NCI-H187 (cell line): ENCODE data around the gene CMC4.

Source experiments
- DNase-seq, 2 experiments: peaks; one replicate each; lab custom pipeline; 2025; lab: John Stamatoyannopoulos, UW

The CMC4 gene

GRCh38 chrX:155053656-155054055 lies 17.3 kb downstream of the CMC4 start:
- DNase-seq = no peak

- no peak for DNase-seq
These were observed 18.0 kb downstream of the CMC4 start for GRCh38 chrX:155052738-155053498.

GRCh38 chrX:155048977-155049619 lies 21.8 kb downstream of the CMC4 start:
- no peak for DNase-seq

- DNase-seq = no peak
These were observed 24.0 kb downstream of the CMC4 start for GRCh38 chrX:155046811-155047528.

DNA sequence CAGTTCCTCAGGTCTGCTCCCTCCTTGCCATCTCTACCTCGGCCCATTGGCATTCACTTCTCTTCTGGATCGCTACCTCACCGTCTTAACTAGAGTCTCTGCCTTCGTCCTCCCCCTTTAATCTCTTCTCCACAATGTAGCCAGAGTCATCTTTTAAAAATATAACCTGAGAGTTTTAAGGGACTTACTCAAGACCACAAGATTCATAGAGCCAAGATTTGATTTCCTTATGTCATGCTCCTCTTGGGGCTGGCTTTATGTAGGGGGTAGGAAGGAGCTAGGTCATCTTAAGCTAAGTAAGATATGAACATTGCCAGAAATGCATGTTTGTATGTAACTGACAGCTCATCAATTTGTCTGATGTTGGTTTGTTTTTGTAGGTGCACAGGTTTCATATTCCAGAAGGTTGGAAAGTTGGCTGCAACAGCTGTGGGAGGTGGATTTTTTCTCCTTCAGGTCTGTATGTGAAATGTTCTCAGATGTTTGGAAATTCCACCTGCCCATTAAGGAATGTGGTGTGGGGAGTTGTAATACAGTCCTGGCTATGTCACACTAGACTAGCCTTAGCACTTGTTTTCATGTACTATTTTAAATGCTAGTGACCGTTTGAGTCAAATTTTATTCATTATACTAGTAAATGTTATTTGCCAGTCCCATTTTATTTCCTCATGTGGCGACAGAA lies 24.7 kb downstream of the CMC4 start:
- no peak for DNase-seq

- DNase-seq = no peak
These were observed 35.2 kb downstream of the CMC4 start for GRCh38 chrX:155035688-155036087.

DNA sequence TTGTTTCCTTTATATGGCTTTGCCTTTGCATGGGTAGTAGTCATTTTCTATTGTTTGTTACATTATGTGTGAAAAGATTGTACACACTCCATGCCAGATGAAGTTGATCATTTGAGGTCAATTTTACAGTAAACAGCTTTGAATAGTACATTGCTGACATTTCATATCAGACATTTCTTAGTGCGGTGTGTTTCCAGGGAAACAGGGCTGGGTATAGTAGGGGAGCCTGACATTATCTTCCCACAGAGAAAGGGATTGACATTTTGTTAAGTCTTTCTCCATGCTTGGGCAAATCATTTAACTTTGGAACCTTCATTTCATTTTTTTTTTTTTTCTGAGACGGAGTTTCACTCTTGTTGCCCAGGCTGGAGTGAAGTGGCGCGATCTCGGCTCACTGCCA lies 39.3 kb downstream of the CMC4 start:
- no peak for DNase-seq

GRCh38 chrX:155028877-155029291 lies 42.1 kb downstream of the CMC4 start:
- DNase-seq = no peak

DNA sequence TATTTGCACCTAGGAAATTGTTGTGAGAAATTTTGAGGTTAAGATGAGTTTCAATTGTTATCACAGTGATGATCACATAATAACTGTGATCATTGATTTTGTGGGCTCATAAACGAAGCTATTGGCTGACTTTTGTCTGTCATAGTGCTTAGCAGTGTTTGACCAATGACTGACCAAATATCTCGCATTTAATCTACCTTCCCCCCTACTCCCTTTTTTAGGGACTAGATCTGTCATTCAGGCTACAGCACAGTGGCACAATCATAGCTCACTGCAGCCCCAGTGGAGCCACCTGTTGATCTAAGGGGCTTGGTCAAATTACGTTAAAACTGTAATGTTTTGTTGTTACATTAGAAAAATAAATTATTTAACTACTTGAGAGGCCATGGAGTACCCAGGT lies 42.8 kb downstream of the CMC4 start:
- DNase-seq = no peak

DNA sequence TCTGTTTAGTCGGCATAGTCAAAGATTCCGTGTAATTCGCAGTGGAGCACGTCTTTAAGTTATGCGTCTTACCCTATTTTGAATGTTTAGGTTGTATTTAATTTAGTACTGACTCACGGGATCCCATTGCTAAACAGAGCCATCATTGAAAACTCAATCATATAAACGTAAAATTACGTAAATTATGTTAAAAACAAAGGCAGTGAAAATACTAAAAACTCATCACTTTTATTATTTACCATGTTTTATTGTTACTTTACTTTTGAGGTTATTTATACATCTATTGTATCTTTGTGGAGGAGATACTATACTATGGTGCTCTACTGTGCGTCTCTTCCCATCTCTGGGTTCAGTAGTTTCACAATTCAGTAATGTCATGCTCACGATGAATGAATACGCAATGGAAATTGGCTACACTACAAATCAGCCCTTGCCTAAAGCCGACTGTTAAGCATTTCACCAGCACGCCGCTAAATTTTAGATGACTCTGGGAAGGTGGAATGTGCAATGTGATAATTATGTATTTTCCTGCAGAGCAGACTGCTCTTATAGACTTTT lies 43.3 kb downstream of the CMC4 start:
- DNase-seq = peak in 1 of 2 experiments; percentile 54

- DNase-seq = peak; percentile 94 to 96
These were observed 44.0 kb downstream of the CMC4 start, which contains the start of gene FUNDC2 for GRCh38 chrX:155026727-155027508. Gene FUNDC2 (plus strand): TSS chrX:155026844. CDS start chrX:155026939, 95 bp downstream.

DNA sequence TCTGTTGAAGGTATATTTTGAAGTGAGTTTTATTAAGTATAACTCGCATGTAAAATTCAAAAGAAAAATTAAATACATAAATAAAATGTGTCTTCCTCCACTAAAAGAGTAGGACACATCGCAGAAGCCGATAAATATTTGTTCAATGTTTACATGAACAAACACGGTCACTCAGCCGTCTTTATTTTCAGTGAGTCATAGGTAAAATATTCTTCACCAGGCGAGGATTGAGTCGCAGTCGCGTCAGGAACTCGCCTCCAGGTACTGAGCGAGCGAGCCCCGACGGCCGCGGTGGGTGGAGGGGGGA lies 44.6 kb downstream of the CMC4 start:
- no peak for DNase-seq

GRCh38 chrX:155023907-155024833 lies 46.8 kb downstream of the CMC4 start:
- DNase-seq = no peak

DNA sequence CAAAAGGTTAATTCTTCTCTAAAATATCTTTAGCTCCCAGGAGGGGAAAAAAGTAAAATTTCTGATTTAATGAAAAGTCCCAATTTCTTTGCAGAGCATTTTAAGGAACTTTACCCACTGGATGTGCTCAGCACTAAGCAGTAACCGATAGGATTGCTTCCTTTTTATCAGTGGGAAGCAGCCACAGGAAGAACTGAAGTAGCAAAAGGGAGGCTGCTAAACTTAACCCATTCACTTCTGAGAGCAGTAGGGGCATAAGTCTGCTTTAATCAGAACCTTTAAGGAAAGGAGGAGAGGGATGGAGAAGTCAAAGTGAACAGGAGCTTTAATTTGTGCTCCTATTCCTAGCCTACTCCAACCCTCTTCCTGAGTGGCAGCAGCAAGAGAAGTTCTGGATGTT lies 48.4 kb downstream of the CMC4 start, which contains the start of gene F8:
F8 (minus strand) TSS at position 139 of the 400 bp plus-strand sequence. CDS start 171 bp downstream, outside the sequence.
- no peak for DNase-seq

- no peak for DNase-seq
These were observed 50.3 kb downstream of the CMC4 start for GRCh38 chrX:155020591-155020990.
